MCF 10A (cell line): ENCODE results near the gene CNTN2. TPM values are rescaled to one million over a fixed set of nuclear protein-coding genes. Genes with fewer than 3 reads are reported as not detected.

ENCODE experiments used
- BruUV-seq: library from RNA; stranded (reverse); fragments of 400-500 nt; replicated peaks from 2 replicates; lab custom pipeline; 2021; lab: Mats Ljungman, UMichigan
- CTCF ChIA-PET: fragments of 300-600 bp; sonication (Branson Sonifier 250); formaldehyde crosslinking; extraction: SDS; loops from one replicate; lab custom pipeline; 2021; ENCODE audit warnings: antibody characterized with exemption, inconsistent platforms; lab: Yijun Ruan, JAX
- POLR2A ChIA-PET: fragments of 300-600, 350-650 bp; sonication (Branson Sonifier 250); formaldehyde crosslinking; extraction: SDS; loops from one replicate; lab custom pipeline; 2020; ENCODE audit warnings: antibody characterized with exemption, inconsistent platforms; lab: Yijun Ruan, JAX
- DNase-seq: peaks from one replicate; pipeline ENCODE4 v3.0.0-alpha.2; 2018; ENCODE audit not compliant: unreplicated experiment
- H3K27ac Mint-ChIP-seq: one replicate; pipeline ENCODE4 v1.8.0; 2022; ENCODE audit warnings: mild to moderate bottlenecking, low read depth, mixed read lengths; ENCODE audit not compliant: unreplicated experiment
- H3K27me3 Mint-ChIP-seq: one replicate; pipeline ENCODE4 v1.8.0; 2022; ENCODE audit warnings: mixed read lengths; ENCODE audit not compliant: insufficient read depth, unreplicated experiment
- H3K36me3 Mint-ChIP-seq: one replicate; pipeline ENCODE4 v1.8.0; 2022; ENCODE audit warnings: mild to moderate bottlenecking, moderate library complexity, mixed read lengths; ENCODE audit not compliant: insufficient read depth, unreplicated experiment
- H3K4me1 Mint-ChIP-seq: one replicate; pipeline ENCODE4 v1.8.0; 2022; ENCODE audit warnings: mixed read lengths; ENCODE audit not compliant: insufficient read depth, unreplicated experiment
- H3K4me3 Mint-ChIP-seq: one replicate; pipeline ENCODE4 v1.8.0; 2022; ENCODE audit warnings: mild to moderate bottlenecking, moderate library complexity, mixed read lengths; ENCODE audit not compliant: unreplicated experiment
- H3K9me3 Mint-ChIP-seq: one replicate; pipeline ENCODE4 v1.8.0; 2022; ENCODE audit warnings: mixed read lengths; ENCODE audit not compliant: unreplicated experiment
- CTCF ChIP-seq: fragments of 200-600 bp; IDR thresholded peaks from one replicate; pipeline ENCODE4 v1.8.0; 2022; ENCODE audit warnings: antibody characterized with exemption, mild to moderate bottlenecking; ENCODE audit not compliant: unreplicated experiment
- intact Hi-C: fragments of 100-400 bp; cut with micrococcal nuclease; formaldehyde crosslinking; loops from 2 replicates; pipeline ENCODE4 v1.14.1; 2022
- total RNA-seq: library from RNA; stranded (reverse); gene quantifications from 2 replicates; pipeline ENCODE4 v1.2.3, GENCODE V29; 2022

CNTN2 gene
- total RNA-seq, 1 experiment from 2014 or later: 0.05 TPM

GRCh38 chr1:205073511-205073910, 30.5 kb downstream of the CNTN2 start:
- Mint-ChIP-seq H3K27ac (peak overlapping the region; percentile 95), H3K4me3 (peak overlapping the region; percentile 10), H3K9me3 (no peaks in the 10 kb centered on the region), H3K36me3 (no peaks in the 10 kb centered on the region), H3K27me3 (no peaks in the 10 kb centered on the region), H3K4me1 (peaks cover 34% of the 10 kb centered on the region)
- BruUV-seq: no TSS peak
- ChIA-PET CTCF (interaction anchor here (0.6 to 10.7 kb wide), 10 partner anchors 8 to 267 kb away, joined by 3 to 182 read pairs (median 3); no protein-coding TSS in a partner anchor), POLR2A (interaction anchor here (0.9 to 6.9 kb wide), 6 partner anchors 10 to 557 kb away, joined by 3 to 53 read pairs (median 4); partner anchors contain the start of genes MDM4, RBBP5 and TMEM81)
- TF ChIP-seq CTCF: no peak
- intact Hi-C loops: loop anchor here (5.0 kb wide), 1 partner anchor 49 kb away; the partner anchor contains the start of gene RBBP5
- peak; percentile 96 for DNase-seq

GRCh38 chr1:205074084-205074483, 31.1 kb downstream of the CNTN2 start:
- H3K9me3 Mint-ChIP-seq: no peaks in the 10 kb centered on the region
- TSS peak; percentile 92 for BruUV-seq
- intact Hi-C loops: loop anchor here (5.0 kb wide), 1 partner anchor 48 kb away; the partner anchor contains the start of gene RBBP5
- H3K4me1 Mint-ChIP-seq: peaks cover 29% of the 10 kb centered on the region
- POLR2A ChIA-PET: interaction anchor here (0.6 to 6.9 kb wide), 5 partner anchors 10 to 243 kb away, joined by 3 to 53 read pairs (median 5); partner anchors contain the start of genes RBBP5 and TMEM81
- no peaks in the 10 kb centered on the region for H3K27me3 Mint-ChIP-seq
- no peak for DNase-seq
- CTCF ChIA-PET: interaction anchor here (0.8 to 10.7 kb wide), 10 partner anchors 8 to 267 kb away, joined by 3 to 182 read pairs (median 3); no protein-coding TSS in a partner anchor
- no peak for TF ChIP-seq CTCF
- H3K36me3 Mint-ChIP-seq: no peaks in the 10 kb centered on the region
- peak overlapping the region; percentile 95 for H3K27ac Mint-ChIP-seq
- H3K4me3 Mint-ChIP-seq: no peak overlapping the region

GRCh38 chr1:205074513-205074912, 31.5 kb downstream of the CNTN2 start:
- POLR2A ChIA-PET: interaction anchor here (0.6 to 6.9 kb wide), 9 partner anchors 16 to 981 kb away, joined by 3 to 53 read pairs (median 3); partner anchors contain the start of gene RBBP5
- BruUV-seq: no TSS peak
- intact Hi-C loops: loop anchor here (5.0 kb wide), 1 partner anchor 48 kb away; the partner anchor contains the start of gene RBBP5

More at GRCh38 chr1:205074513-205074912, 31.5 kb downstream of the CNTN2 start:
- H3K36me3 Mint-ChIP-seq: no peaks in the 10 kb centered on the region
- peak; percentile 54 for DNase-seq
- peak overlapping the region; percentile 95 for H3K27ac Mint-ChIP-seq
- no peaks in the 10 kb centered on the region for H3K9me3 Mint-ChIP-seq
- no peaks in the 10 kb centered on the region for H3K27me3 Mint-ChIP-seq
- peaks cover 29% of the 10 kb centered on the region for H3K4me1 Mint-ChIP-seq
- no peak overlapping the region for H3K4me3 Mint-ChIP-seq
- CTCF ChIA-PET: interaction anchor here (0.8 to 10.7 kb wide), 12 partner anchors 9 to 267 kb away, joined by 3 to 182 read pairs (median 4); no protein-coding TSS in a partner anchor
- TF ChIP-seq CTCF: no peak
